NCI-H2107 (cell line): ENCODE measurements around the gene RAB6A.
"Not testable (repeated sequence)": the region's sequence is repeated elsewhere in the genome, so short reads cannot be mapped to it uniquely, and the experiment has no call there.

Source experiments
- DNase-seq: peaks from one replicate; lab custom pipeline; 2025; lab: John Stamatoyannopoulos, UW

The RAB6A gene

DNA sequence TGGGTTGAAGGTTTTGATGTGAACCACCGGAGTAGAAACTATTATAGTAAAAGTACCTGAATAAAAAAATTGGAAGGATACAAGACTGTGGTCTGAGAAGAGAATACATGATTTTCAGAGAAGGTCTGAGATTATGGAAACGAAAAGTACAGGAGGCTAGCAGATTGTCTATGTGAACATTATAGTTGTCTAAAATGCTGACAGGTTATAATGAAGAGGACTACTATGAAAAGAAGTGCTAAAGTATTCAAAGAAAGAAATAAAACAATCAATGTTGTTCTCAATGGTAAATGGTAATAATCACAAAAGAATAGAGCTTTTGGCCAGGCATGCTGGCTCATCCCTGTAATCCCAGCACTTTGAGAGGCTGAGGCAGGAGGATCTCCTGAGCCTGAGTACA, 34.0 kb downstream of the RAB6A start:
- no peak for DNase-seq

GRCh38 chr11:73717136-73717535, 43.7 kb downstream of the RAB6A start:
- no peak for DNase-seq

DNA sequence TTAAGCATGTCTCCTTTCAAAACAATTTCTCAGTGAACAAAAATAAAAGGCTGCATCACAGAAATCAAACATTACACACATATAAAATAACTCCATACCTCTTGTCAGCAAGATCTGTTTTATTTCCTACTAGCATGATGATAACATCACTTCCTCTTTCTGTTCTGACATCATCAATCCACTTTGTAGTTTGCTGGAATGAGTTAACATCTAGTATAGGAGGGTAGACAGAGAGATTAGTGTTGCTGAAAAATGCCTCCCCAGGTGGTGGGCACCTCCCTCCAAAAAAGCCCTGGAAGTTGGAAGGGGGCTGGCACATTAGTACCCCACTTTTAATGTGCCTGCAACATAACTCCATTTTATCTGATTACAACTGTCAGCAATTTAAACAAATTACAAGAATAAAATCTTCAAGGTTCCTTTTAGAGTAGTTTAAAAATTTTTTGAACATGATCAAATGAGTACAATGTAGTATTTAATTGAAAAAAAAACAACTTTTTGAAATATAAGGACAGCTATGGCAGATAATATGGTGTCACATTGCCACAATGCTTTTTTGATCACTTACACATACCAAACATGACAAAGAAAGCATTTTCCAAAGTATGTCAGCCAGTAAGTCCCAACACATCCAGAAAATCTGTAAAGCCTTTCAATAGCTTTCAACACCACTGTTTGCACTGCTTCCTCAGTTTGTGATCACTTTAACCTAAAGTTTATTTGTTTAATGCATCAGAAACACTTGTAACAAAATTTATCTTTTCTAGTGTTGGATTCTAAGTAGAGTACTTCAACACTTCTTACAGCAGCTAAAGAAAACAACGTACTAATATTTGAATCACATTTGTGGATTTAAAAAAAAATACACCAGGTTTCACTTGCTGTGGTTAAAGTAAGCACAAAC, 44.5 kb downstream of the RAB6A start:
- DNase-seq, result no peak

DNA sequence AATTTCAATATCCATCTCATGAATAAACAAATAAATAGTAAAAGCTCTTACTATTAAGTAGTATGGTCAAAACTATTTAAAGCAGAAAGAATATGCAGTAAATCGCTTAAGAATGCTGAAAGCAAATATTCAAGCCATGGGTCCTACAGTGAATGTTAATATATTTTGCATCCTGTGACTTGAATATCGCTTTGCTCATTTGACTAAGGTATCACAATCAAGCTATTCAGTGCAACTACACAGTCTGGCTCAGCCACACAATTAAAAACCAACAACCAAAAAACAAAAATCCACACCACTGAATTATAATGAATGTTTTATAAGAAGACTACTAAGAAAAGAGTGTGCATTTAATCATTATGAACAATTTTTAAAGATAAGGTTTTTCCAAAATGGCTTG, 45.3 kb downstream of the RAB6A start:
- DNase-seq, result no peak

GRCh38 chr11:73710964-73711363, 49.9 kb downstream of the RAB6A start:
- no peak for DNase-seq

DNA sequence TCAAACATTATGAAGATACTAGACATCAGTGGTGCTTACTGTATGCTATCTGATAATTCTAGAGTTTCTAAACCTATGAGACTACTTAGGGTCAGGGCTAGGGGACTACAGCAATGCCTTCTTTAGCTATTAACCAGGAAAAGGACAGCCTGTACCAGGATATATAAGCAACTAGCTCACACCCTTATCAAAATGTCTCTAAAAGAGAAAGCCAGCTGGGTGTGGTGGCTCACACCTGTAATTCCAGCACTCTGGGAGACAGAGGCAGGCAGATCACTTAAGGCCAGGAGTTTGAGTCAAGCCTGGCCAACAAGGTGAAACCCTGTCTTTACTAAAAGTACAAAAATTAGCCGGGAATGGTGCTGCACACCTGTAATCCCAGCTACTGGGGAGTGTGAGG, 55.8 kb downstream of the RAB6A start:
- no peak for DNase-seq

DNA sequence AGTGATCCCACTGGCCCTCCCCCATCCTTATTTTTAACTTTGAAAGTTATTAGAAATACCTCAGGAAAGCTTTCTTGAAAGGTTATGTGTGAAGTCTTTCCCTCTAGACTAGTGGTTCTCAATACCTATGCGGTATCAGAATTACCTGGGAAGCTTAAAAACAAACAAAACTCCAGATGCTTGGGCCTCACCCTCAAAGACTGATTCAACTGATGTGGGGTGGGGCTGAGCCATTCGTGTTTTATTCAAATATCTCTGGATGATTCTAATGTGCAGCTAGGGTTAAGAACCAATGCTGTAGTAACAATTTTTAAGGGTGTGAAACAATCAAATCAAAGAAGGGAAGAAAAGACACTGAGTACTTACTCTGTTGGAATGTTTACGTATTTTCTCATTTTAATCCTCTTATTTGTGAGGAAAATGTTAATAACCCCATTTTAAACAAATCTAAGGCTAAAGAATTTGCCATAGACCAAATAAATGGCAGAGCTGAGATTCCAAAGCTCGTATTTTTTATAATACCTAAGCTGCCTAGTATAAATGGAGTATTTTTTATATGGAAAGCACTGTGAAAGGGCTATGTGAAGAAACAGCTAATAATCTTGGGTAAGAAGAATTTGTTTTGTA, 66.9 kb downstream of the RAB6A start:
- DNase-seq, result no peak

- DNase-seq, result no peak
Measured at GRCh38 chr11:73680687-73681086, 80.2 kb downstream of the RAB6A start.

DNA sequence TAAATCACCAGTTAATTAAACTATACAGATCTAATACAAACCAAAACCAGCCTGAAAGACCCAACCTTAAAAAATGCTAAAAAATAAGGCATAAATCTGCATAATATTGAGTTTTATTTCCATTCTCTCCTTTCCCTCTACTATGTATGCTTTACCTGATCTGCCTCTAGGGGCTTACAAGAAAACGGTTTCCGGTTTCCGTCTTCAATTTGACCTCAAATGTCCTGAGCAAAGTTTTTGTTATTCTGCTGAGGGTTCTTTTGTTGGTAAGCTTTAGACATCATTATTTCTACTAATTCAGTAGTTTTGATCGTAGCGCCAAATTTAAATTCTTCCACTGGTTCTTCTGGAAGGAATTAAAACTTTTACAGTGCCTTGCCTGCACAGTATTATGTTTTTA, 84.3 kb downstream of the RAB6A start:
- DNase-seq, result not testable (repeated sequence)

DNA sequence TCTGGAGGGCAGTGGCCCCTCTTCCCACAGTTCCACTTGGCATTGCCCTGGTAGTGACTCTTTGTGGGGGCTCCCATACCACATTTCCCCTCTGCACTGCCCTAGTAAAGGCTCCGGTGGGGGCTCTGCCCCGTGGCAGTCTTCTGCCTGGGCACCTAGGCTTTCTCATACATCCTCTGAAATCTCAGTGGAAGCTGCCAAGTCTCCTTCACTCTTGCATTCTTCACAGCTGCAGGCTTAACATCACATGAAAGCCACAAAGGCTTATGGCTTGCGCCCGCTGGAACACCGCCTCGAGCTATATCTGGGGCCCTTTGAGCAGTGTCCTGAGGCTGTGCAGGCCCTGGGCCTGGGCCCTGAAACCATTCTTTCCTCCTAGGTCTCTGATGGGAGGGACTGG, 89.2 kb downstream of the RAB6A start:
- no peak for DNase-seq

DNA sequence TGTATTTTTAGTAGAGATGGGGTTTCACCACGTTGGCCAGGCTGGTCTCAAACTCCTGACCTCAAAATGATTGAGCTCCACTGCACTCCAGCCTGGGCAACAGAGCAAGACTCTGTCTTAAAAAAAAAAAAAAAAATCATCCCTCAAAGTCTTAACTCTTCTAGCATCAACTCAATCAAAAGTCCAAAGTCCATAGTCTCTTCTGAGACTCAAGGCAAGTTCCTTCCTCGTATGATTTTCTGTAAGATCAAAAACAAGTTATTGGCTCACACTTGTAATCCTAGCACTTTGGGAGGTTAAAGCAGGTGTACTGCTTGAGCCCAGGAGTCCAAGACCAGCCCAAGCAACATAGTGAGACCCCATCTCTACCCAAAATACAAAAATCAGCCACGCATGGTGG, 90.1 kb downstream of the RAB6A start:
- DNase-seq, result no peak

GRCh38 chr11:73667891-73668290, 93.0 kb downstream of the RAB6A start:
- no peak for DNase-seq

- DNase-seq, result no peak
Measured at GRCh38 chr11:73664877-73665276, 96.0 kb downstream of the RAB6A start.

- DNase-seq, result no peak
Measured at GRCh38 chr11:73663604-73664495, 97.0 kb downstream of the RAB6A start.

GRCh38 chr11:73662445-73663157, 98.3 kb downstream of the RAB6A start:
- DNase-seq, result no peak

GRCh38 chr11:73661035-73661628, 99.7 kb downstream of the RAB6A start:
- DNase-seq, result peak; percentile 81

DNA sequence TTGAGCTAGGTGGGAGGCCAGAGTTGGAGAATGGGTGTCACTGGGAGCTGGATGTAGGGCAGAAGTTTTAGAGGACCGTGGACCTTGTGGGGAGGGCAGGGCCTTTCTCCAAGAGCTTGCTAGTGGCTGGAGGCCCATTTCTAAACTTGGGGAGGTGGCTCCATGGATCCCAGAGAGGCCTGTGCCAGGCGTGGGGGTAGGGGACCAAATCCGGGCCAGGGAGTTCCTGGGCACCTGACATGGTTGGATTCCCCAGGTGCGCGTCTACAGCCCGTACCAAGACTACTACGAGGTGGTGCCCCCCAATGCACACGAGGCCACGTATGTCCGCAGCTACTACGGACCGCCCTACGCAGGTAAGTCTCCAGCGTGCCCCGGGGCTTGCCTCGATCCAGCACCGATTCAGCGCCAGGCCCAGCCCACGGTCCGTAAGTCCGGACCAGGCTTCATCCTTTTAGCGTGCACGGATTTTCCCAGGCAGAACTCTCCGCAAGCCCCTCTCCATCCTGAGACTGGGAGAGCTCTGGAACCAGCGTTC, 100.3 kb downstream of the RAB6A start:
- DNase-seq, result no peak

- no peak for DNase-seq
Measured at GRCh38 chr11:73659961-73660360, 100.9 kb downstream of the RAB6A start.

- no peak for DNase-seq
Measured at GRCh38 chr11:73656985-73657384, 103.9 kb downstream of the RAB6A start.

DNA sequence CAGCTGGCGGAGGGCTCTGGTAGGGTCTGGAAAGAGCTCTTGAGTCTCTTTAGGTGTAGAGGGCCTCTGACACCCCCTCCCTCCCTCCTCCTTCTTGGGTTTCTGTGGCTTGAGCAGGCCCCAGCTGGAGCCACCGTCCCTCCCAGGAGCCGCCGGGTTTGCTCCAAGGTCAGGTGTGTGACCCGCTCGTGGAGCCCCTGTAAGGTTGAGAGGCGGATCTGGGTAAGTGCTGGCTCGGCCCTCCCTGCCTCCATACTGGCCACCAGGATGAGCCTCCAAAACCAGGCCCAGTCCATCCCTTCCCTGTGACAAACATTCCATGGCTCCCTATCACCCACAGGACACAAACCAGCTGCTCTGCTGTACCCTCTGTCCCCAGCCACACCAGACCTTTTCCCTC, 105.2 kb downstream of the RAB6A start:
- DNase-seq, result no peak

GRCh38 chr11:73654482-73655021, 106.3 kb downstream of the RAB6A start:
- DNase-seq, result no peak
